Dedifferentiated amniotic fluid mesenchymal stem cell (primary cell): Measurements from ENCODE around the gene C7orf57.
"Not testable (repeated sequence)": the region's sequence is repeated elsewhere in the genome, so short reads cannot be mapped to it uniquely, and the experiment has no call there.

Source experiments
- DNase-seq: peaks from one replicate; pipeline ENCODE4 v3.0.0-alpha.2; 2016; ENCODE audit errors: extremely low spot score

C7orf57 gene

GRCh38 chr7:48035967-48036478 lies 680 bp downstream of the C7orf57 start:
- DNase-seq, result no peak

- no peak for DNase-seq
These were observed 3.6 kb downstream of the C7orf57 start for GRCh38 chr7:48038815-48039506.

GRCh38 chr7:48040944-48041652 lies 5.8 kb downstream of the C7orf57 start:
- no peak for DNase-seq

- peak; percentile 55 for DNase-seq
These were observed 6.3 kb downstream of the C7orf57 start for GRCh38 chr7:48041653-48041970.

GRCh38 chr7:48042216-48042615 lies 6.9 kb downstream of the C7orf57 start:
- DNase-seq, result no peak

- no peak for DNase-seq
These were observed 7.3 kb downstream of the C7orf57 start for GRCh38 chr7:48042636-48043035.

- DNase-seq, result no peak
These were observed 9.9 kb downstream of the C7orf57 start for GRCh38 chr7:48045195-48045765.

- DNase-seq, result no peak
These were observed 11.1 kb downstream of the C7orf57 start for GRCh38 chr7:48046458-48046857.

GRCh38 chr7:48048113-48048512 lies 12.8 kb downstream of the C7orf57 start:
- DNase-seq, result no peak

GRCh38 chr7:48049850-48050249 lies 14.5 kb downstream of the C7orf57 start:
- DNase-seq, result no peak

- no peak for DNase-seq
These were observed 17.4 kb downstream of the C7orf57 start for GRCh38 chr7:48052748-48053147.

- no peak for DNase-seq
These were observed 18.4 kb downstream of the C7orf57 start for GRCh38 chr7:48053736-48054135.

- no peak for DNase-seq
These were observed 23.6 kb downstream of the C7orf57 start for GRCh38 chr7:48058990-48059389.

GRCh38 chr7:48059706-48060105 lies 24.4 kb downstream of the C7orf57 start:
- no peak for DNase-seq

- no peak for DNase-seq
These were observed 28.6 kb downstream of the C7orf57 start for GRCh38 chr7:48063985-48064384.

GRCh38 chr7:48067475-48067874 lies 32.1 kb downstream of the C7orf57 start:
- DNase-seq, result no peak

GRCh38 chr7:48074204-48074654 lies 38.9 kb downstream of the C7orf57 start:
- DNase-seq, result no peak

- DNase-seq, result no peak
These were observed 42.1 kb downstream of the C7orf57 start for GRCh38 chr7:48077423-48077822.

GRCh38 chr7:48078470-48078869 lies 43.1 kb downstream of the C7orf57 start:
- DNase-seq, result no peak

GRCh38 chr7:48082378-48082777 lies 47.0 kb downstream of the C7orf57 start:
- DNase-seq, result not testable (repeated sequence)

GRCh38 chr7:48083114-48083830 lies 47.9 kb downstream of the C7orf57 start:
- no peak for DNase-seq

- peak; percentile 97 for DNase-seq
These were observed 49.5 kb downstream of the C7orf57 start for GRCh38 chr7:48084727-48085432.
